ENCODE results near the gene CTSD. TPM values are rescaled to one million over a fixed set of nuclear protein-coding genes. Genes with fewer than 3 reads are reported as not detected.

CTSD gene
- total and polyA plus RNA-seq, 4 donors, result 310 to 814 (median 553) TPM

- Histone ChIP-seq H3K27ac (ENCODE audit: low read depth in 1 of 2, low read length in 2 of 2) (no peak overlapping the region), H3K9ac (ENCODE audit: low read depth in 1 of 2, low read length in 2 of 2) (no peak overlapping the region), H3K9me3 (ENCODE audit: control insufficient read depth in 4 of 4, low read length in 3 of 4) (no peaks in the 10 kb centered on the region), H3K4me3 (ENCODE audit: low read depth in 1 of 3, low read length in 3 of 3) (no peak overlapping the region), H3K4me1 (ENCODE audit: control insufficient read depth in 4 of 4, insufficient read depth in 4 of 4, low read length in 3 of 4) (peaks cover 0 to 3% (median 0%) of the 10 kb centered on the region in 4 donors), H3K27me3 (ENCODE audit: control insufficient read depth in 4 of 4, insufficient read depth in 4 of 4, low read length in 3 of 4) (peaks cover 0 to 6% (median 2%) of the 10 kb centered on the region in 4 donors), H3K36me3 (ENCODE audit: control insufficient read depth in 4 of 4, insufficient read depth in 3 of 4, low read depth in 1 of 4, low read length in 3 of 4) (no peaks in the 10 kb centered on the region)
- DNase-seq (ENCODE audit: low spot score), result no peak
- TF ChIP-seq GABPA (IDR thresholded peaks at IDR 0.05 in 1 of 2, conservative IDR thresholded peaks at IDR 0.05 in 1 of 2) (no peak), HNF4G (IDR thresholded peaks at IDR 0.05) (no peak), HNF4A (conservative IDR thresholded peaks at IDR 0.05) (no peak), FOXA1 (IDR thresholded peaks at IDR 0.05) (no peak), YY1 (IDR thresholded peaks at IDR 0.05) (no peak), JUND (IDR thresholded peaks at IDR 0.05) (no peak), EGR1 (IDR thresholded peaks at IDR 0.05; ENCODE audit: low read depth in 2 of 2) (no peak), TAF1 (conservative IDR thresholded peaks at IDR 0.05) (no peak), RAD21 (IDR thresholded peaks at IDR 0.05) (no peak), NR2F2 (IDR thresholded peaks at IDR 0.05) (no peak)
- TF ChIP-seq, protein P1, sequence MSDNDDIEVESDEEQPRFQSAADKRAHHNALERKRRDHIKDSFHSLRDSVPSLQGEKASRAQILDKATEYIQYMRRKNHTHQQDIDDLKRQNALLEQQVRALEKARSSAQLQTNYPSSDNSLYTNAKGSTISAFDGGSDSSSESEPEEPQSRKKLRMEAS (IDR thresholded peaks at IDR 0.05), result no peak
- 76% methylated on average over 25 of the region's 25 CpGs for WGBS
These were observed 34.6 kb downstream of the CTSD start for GRCh38 chr11:1728931-1729691.

GRCh38 chr11:1728301-1728700 is 35.4 kb downstream of the CTSD start:
- Histone ChIP-seq H3K9ac (ENCODE audit: low read depth in 1 of 2, low read length in 2 of 2) (no peak overlapping the region), H3K36me3 (ENCODE audit: control insufficient read depth in 4 of 4, insufficient read depth in 3 of 4, low read depth in 1 of 4, low read length in 3 of 4) (no peaks in the 10 kb centered on the region), H3K4me1 (ENCODE audit: control insufficient read depth in 4 of 4, insufficient read depth in 4 of 4, low read length in 3 of 4) (no peaks in the 10 kb centered on the region), H3K27me3 (ENCODE audit: control insufficient read depth in 4 of 4, insufficient read depth in 4 of 4, low read length in 3 of 4) (peaks cover 0 to 6% (median 2%) of the 10 kb centered on the region in 4 donors), H3K27ac (ENCODE audit: low read depth in 1 of 2, low read length in 2 of 2) (no peak overlapping the region), H3K9me3 (ENCODE audit: control insufficient read depth in 4 of 4, low read length in 3 of 4) (no peaks in the 10 kb centered on the region), H3K4me3 (ENCODE audit: low read depth in 1 of 3, low read length in 3 of 3) (no peak overlapping the region)
- TF ChIP-seq, protein P2, sequence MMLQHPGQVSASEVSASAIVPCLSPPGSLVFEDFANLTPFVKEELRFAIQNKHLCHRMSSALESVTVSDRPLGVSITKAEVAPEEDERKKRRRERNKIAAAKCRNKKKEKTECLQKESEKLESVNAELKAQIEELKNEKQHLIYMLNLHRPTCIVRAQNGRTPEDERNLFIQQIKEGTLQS (IDR thresholded peaks at IDR 0.05), result no peak
- TF ChIP-seq, protein P1 (IDR thresholded peaks at IDR 0.05), result no peak
- TF ChIP-seq FOXA1 (IDR thresholded peaks at IDR 0.05) (no peak), TAF1 (conservative IDR thresholded peaks at IDR 0.05) (no peak), JUND (IDR thresholded peaks at IDR 0.05) (no peak)
- no peak for DNase-seq (ENCODE audit: low spot score)
- WGBS, result 59% methylated on average over 4 of the region's 4 CpGs

- no peaks in the 10 kb centered on the region for H3K4me1 ChIP-seq (ENCODE audit: control insufficient read depth in 4 of 4, insufficient read depth in 4 of 4, low read length in 3 of 4)
- 84% methylated on average over 9 of the region's 9 CpGs for WGBS
- no peak overlapping the region for H3K4me3 ChIP-seq (ENCODE audit: low read depth in 1 of 3, low read length in 3 of 3)
These were observed 35.9 kb downstream of the CTSD start for GRCh38 chr11:1727861-1728260.

More at GRCh38 chr11:1727861-1728260, 35.9 kb downstream of the CTSD start:
- no peak overlapping the region for H3K27ac ChIP-seq (ENCODE audit: low read depth in 1 of 2, low read length in 2 of 2)
- DNase-seq (ENCODE audit: low spot score), result no peak
- TF ChIP-seq SP1 (IDR thresholded peaks at IDR 0.05), result no peak
- TF ChIP-seq HNF4A (conservative IDR thresholded peaks at IDR 0.05), result no peak
- H3K9me3 ChIP-seq (ENCODE audit: control insufficient read depth in 4 of 4, low read length in 3 of 4), result no peaks in the 10 kb centered on the region
- H3K9ac ChIP-seq (ENCODE audit: low read depth in 1 of 2, low read length in 2 of 2), result no peak overlapping the region
- no peaks in the 10 kb centered on the region for H3K36me3 ChIP-seq (ENCODE audit: control insufficient read depth in 4 of 4, insufficient read depth in 3 of 4, low read depth in 1 of 4, low read length in 3 of 4)
- H3K27me3 ChIP-seq (ENCODE audit: control insufficient read depth in 4 of 4, insufficient read depth in 4 of 4, low read length in 3 of 4), result peaks cover 0 to 6% (median 2%) of the 10 kb centered on the region in 4 donors

Measured in liver (tissue), 9 donors.